GM19043 (cell line): ENCODE measurements around the gene ZNF568.

Source experiments
- ATAC-seq: cut with Tn5 transposase; IDR thresholded peaks from one replicate; pipeline ENCODE4 v1.9.1; 2021; ENCODE audit warnings: low read depth; ENCODE audit not compliant: unreplicated experiment

The ZNF568 gene

DNA sequence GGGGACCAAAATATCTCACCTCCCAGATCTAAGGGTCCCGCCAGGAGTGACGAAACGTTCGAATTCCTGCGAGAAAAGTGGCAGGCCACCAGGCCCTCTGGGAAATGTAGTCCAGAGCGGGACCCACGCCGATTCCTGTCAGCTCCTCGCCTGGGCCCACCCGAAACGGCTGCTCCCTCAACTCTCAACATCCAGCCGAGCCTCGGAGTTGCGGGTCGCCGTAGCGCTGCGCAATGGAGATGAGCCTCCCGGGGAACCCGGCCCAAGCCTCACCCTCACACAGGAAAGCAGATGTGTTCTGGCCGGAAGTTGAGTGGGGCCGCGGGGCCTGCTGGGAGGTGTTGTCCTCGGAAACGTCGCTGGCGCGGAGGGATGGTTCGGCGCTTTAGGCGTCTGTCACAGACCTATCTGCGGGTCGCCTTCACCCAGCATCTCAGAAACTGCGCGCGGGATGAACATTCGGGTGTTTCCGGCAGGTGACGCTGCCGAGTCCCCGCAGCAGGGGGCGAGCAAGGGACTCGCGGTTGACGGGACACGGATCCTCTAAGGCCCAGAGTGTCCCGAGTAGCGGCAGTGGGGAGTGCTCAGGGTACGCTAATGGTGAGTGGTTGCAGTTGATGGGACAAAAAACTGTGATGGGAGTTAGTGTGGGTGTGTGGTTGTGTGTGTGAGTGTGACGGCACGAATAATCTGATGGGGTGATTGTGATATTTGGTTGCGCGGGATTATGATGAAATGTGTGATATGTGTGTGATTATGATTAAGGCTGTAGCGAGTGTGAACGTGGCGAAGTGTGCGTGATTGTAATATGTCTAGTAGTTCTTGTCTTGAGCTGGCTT is at the start of gene ZNF568, which contains the start of gene ZNF829:
Gene ZNF568 (plus strand): TSS at position 341 of the 839 bp plus-strand sequence. CDS start 6,439 bp downstream, outside the sequence.
Gene ZNF829 (minus strand): TSS at position 300 of the 839 bp plus-strand sequence. CDS start 1,124 bp downstream, outside the sequence.
- ATAC-seq: peak; percentile 89

DNA sequence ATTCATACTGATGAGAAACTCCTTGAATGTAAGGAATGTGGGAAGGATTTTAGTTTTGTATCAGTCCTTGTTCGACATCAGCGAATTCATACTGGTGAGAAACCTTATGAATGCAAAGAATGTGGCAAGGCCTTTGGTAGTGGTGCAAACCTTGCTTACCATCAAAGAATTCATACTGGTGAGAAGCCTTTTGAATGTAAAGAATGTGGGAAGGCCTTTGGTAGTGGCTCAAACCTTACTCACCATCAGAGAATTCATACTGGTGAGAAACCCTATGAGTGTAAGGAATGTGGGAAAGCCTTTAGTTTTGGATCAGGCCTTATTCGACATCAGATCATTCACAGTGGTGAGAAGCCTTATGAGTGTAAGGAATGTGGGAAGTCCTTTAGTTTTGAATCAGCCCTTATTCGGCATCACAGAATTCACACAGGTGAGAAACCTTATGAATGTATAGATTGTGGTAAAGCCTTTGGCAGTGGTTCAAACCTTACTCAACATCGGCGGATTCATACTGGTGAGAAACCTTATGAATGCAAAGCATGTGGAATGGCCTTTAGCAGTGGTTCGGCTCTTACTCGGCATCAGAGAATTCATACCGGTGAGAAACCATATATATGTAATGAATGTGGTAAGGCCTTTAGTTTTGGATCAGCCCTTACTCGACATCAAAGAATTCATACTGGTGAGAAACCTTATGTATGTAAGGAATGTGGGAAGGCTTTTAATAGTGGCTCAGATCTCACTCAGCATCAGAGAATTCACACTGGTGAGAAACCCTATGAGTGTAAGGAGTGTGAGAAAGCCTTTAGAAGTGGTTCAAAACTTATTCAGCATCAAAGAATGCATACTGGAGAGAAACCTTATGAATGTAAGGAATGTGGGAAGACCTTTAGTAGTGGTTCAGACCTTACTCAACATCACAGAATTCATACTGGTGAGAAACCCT is 38.9 kb upstream of the ZNF568 start:
- no peak for ATAC-seq

DNA sequence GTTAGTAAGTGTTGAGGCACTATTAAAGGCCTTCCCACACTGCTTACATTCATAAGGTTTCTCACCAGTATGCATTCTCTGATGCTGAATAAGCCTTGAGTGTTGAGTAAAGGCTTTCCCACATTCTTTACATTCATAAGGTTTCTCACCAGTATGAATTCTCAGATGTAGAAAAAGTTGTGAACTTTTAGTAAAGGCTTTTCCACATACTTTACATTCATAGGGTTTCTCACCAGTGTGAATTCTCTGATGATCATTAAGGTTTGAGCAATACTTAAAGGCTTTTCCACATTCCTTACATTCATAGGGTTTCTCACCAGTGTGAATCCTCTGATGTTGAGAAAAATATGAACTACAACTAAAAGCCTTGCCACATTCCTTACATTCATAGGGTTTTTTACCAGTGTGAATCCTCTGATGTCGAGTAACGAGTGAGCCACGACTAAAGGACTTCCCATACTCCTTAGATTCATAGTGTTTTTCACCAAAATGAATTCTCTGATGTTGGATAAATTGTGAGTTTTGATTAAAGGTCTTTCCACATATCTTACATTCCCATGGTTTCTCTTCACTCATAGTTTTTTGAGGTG is 24.3 kb upstream of the ZNF568 start:
- no peak for ATAC-seq

DNA sequence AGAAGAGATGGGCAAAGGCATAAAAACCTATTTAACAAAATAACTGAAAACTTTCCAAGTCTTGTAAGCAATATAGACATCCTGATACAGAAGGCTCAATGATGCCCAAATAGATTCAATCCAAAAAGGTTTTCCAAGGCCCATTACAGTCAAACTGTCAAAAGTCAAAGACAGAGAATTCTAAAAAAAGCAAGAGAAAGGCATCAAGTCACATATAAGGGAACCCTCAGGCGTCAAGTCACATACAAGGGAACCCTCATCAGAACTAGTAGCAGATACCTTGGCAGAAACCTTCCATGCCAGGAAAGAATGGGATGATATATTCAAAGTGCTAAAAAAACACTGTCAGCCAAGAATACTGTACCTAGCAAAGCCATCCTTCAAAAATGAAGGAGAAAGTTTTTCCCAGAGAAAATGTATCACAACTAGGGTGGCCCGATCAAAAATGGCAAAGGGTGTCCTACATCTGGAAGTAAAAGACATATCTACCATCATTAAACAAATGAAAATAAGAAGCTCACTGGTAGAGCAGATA is 21.2 kb upstream of the ZNF568 start:
- ATAC-seq: no peak

DNA sequence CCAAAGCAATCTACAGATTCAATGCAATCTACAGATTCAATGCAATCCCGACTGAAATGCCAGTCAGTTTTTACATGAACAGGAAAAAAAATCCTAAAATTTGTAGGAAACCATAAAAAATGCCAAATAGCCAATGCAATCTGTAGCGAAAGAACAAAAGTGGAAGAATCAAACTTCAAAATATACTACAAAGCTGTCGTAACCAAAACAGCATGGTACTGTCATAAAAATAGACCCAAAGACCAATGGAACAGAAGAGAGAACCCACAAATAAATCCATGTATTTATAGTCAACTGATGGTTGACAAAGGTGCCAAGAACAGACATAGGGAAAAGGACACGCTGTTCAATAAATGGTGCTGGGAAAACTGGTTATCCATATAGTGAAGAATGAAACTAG is 17.7 kb upstream of the ZNF568 start:
- no peak for ATAC-seq

DNA sequence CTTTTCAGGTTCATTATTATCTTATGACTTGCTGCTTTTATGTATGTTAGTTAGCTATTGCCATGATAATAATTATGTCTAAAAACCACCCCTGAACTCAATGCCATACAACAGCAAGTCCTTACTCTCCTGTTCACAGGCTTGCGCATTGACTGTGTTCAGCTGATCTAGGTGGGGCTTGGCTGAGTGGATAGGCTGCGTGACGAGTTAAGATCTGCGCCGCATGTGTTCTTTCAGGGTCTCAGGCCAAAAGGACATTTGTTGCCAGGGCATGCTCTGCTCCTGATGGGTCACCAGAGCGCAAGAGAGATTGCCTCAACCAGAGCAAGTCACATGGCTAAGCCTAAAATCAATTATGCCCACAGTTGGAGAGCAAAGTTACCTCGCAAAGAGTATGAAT is 859 bp downstream of the ZNF568 start:
- no peak for ATAC-seq

DNA sequence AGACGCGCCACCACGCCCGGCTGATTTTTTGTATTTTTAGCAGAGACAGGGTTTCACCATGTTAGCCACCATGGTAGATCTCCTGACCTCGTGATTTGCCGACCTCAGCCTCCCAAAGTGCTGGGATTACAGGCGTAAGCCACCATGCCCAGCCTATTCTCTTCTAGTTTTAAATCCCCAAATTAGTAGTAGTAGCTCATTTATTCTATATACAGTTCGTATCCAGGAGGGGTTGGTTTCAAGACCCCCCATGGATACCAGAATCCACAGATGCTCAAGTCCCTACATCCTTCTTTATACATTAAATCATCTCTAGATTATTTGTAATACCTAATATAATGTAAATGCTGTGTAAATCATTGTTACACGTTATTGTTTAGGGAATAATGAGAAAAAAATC is 2.0 kb downstream of the ZNF568 start:
- ATAC-seq: no peak

DNA sequence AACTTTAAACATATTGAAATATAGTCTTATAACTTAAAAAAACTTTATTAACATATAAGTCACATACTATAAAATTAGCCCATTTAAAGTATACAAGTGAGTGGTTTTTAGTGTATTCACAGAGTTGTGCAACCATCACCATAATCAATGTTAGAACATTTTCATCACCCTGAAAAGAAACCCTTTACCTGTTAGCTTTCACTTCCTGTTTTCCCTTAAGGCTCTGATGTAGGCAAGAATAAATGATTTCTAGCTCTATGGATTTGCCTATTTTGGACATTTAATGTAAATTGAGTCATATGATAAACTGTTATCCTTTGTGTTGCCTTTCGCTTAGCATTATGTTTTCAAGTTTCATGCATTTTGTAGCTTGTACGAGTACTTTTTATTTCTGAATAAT is 15.6 kb downstream of the ZNF568 start:
- no peak for ATAC-seq

DNA sequence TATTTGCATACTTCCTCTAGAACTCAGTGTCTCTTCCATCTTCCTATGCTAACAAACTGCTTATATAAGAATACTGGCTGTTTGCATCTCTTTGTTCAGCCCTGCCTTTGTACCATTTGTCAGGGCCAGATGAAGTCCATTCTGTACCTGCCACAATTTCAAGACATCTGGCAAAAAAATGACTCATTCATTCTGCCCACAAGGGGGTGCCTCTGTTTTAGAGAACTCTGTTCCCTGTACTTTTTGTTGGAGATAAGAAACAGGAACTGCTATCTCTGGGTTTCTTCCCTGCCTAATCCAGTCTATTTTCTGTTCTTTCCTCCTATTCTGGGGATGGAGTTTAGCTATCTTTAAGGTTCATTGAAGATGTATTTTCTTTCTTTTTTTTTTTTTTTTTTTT is 23.0 kb downstream of the ZNF568 start:
- no peak for ATAC-seq

DNA sequence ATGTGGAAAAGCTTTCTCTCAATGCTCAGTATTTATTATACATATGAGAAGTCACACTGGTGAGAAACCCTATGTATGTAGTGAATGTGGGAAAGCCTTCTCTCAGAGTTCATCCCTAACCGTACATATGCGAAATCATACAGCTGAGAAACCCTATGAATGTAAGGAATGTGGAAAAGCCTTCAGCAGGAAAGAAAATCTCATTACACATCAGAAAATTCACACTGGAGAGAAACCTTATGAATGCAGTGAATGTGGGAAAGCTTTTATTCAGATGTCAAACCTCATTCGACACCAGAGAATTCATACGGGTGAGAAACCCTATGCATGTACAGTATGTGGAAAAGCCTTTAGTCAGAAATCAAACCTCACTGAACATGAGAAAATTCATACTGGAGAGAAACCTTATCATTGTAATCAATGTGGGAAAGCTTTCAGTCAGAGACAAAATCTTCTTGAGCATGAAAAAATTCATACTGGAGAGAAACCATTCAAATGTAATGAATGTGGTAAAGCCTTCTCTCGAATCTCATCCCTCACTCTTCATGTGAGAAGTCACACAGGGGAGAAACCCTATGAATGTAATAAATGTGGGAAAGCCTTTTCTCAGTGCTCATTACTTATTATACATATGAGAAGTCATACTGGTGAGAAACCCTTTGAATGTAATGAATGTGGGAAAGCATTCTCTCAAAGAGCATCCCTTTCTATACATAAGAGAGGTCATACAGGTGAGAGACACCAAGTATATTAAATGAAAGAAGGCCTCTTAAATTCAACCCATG is 34.4 kb downstream of the ZNF568 start:
- no peak for ATAC-seq

DNA sequence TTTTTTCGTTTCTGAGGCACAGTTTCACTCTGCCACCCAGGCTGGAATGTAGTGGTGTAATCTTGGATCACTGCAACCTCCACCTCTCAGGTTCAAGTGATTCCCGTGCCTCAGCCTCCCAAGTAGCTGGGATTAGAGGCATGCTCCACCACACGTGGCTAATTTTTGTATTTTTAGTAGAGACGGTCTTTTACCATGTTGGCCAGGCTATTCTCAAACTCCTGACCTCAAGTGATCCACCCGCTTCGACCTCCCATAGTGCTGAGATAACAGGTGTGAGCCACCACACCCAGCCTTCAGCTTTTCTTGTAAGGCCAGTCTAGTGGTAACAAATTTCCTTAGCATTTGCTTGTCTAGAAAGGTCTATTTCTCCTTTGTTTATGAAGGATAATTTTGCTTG is 46.2 kb downstream of the ZNF568 start:
- ATAC-seq: no peak

DNA sequence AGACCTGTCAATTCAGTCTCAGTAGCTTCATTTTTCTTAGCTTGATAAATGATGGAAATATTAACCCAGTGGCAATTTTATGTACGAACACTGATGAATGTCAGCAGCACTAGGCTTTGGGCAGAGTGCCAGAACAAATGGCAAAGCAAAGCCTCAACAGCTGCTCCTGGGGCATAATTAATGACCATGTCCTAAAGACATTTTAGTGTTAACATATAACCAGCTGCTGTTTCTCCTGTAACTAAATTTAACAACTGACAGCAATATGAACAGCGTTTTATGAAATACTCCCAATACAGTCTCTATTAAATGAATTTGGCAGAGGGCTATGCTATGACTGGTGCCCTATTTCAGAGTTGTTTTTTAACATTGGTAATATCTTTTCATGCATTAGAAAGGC is 47.1 kb downstream of the ZNF568 start:
- no peak for ATAC-seq

DNA sequence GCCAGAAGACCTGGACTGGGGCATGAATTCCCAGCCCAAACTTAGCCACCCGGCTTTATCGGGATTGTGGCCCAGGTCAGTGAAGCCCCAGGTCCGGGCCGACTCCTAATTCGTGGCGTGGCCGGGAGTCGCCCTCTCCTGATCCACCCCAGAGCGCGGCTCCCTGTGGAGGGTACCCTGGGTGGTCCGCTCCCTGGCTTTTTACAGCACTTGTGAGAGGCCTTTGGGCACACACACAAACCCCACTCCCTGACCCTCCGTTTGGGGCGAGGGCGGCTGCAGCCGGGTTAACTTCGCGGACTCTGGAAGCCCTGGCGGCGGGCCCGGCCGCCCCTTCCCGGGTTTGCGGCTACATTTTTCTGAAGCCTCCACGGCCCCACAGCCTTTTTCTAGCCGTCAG is 56.4 kb downstream of the ZNF568 start:
- ATAC-seq: no peak

DNA sequence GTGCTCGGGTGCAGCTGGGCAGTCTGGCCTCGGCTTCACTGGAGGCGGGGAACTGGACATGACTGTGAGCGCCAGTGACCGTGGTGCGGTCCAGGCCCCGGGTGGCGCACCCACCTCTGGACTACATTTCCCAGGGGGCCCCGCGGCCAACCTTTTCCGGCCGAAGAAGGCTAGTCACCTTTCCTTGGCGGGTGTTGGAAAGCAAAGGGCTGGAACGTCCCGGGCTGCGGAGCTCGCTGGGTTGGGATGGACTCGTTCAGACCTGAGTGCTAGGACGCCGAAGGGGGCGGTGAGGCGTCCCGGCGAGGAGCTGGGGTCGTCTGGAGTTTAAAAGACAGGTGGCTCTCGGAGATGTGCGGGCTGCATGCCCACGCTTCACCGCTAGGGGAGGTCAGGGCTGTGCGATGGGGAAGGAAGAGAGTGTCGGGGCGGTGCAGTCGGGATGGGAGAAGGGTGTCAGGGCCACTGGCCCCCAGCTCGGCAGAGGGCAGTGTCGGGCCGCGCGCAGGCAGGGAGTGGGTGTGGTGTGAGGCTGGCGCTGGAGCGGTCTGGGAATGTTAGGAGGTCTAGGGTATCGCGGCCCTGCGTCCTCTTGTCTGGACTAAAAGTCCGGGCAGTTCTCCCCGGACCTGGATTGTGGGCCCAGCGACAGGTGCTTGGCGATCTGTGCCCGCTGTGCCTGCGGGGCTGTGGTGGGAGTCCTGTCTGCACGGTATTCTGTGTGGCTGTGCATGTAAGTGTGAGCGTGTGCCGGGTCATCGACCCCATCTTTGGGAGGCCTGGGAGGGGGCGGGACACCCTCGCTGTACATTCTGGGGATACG is 57.1 kb downstream of the ZNF568 start:
- no peak for ATAC-seq

DNA sequence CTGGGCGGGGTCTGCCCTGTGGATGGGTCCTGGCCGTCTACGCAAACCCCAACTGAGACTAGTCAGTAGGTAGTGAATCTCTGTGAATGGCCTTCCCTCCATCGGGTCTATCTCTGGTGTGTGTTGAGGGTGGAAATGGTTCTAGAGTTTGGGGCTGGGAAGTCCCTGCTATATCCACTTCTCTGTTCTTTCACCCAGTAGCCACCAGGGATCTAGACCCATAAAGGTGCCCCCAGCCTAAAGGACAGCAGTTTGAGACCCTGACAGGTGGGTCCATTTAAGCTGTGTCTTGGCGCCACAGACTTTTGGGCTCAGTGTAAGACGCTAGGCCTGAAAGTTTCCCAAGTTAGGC is 57.7 kb downstream of the ZNF568 start:
- ATAC-seq: no peak

DNA sequence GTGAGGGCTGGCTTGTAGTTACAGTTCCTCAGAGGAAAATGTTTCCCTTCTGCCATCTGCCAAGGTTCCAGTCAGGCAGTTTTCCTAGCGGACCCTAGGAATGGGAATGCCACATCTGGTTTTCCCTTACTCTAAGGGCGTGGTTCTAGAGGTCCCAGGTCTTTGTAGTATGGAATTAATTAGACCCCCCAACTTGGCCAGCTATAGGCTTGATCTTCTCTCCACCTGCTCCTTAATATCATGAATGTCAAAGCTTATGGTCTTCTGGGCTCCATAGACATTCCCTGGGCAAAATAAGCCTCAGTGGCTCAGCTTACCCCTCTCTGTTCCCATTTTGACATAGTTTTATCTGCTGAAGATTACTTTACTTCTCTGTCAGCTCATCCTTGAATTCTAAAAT is 70.0 kb downstream of the ZNF568 start:
- ATAC-seq: no peak

DNA sequence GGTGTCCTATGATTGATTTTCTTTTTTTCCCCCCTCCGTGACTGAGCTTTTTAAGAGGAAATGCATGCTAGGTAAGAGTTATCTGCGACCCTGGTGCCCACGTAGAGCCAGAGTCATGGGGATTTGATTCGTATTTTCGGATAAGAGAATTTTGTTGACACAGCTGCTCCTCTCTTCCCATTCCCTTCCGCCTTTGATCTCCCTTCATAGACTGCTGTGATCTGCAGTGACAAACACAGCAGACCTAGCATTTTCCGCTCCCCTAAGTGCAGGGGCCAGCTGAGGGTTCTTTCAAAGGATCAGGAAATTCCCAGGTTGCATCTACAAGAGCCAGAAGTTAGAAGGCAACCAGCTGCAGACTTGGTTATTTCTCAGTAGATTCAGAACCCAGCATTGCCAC is 70.5 kb downstream of the ZNF568 start:
- ATAC-seq: no peak

DNA sequence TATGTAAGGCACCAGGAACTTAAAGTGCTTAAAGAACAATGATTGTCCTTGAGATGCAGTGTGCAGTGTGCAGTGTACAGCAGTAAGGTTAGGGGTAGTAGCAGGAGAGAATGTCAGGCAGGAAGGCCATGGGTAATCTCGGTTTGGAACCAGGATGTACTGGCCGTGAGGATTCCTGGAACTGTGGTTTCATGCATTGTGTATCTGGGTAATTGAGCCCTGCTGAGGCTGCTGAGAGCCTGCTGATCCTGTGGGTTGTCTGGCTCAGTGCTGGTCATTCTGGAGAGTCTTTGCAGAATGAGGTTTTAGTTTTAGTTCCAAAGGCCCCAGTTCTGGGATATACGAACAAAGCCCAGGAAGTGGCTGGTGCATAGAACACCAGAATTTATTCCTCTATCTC is 71.0 kb downstream of the ZNF568 start:
- no peak for ATAC-seq

DNA sequence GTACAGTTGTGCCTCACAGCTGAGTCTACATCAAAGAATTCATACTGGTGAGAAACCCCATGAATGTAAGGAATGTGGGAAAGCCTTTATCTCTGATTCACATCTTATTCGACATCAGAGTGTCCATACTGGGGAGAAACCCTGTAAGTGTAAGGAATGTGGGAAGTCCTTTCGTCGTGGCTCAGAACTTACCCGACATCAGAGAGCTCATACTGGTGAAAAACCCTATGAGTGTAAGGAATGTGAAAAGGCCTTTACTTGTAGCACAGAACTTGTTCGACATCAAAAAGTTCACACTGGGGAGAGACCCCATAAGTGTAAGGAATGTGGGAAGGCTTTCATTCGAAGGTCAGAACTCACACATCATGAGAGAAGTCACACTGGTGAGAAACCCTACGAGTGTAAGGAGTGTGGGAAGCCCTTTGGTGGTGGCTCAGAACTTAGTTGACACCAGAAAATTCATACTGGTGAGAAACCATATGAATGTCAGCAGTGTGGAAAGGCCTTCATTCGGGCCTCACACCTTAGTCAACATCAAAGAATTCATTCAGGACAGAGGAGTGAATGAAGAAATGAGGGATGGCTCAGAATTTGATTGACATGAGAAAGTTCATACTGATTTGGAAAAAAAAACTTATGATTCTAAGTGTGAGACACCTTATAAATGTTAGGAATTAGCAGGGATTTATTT is 81.2 kb downstream of the ZNF568 start:
- ATAC-seq: no peak
